Epithelial cell of esophagus (primary cell): ENCODE results near the gene PSMA1.
"Not testable (repeated sequence)": the region's sequence is repeated elsewhere in the genome, so short reads cannot be mapped to it uniquely, and the experiment has no call there.

ENCODE experiments used
- DNase-seq: peaks from one replicate; pipeline ENCODE4 v3.0.0; 2010; ENCODE audit warnings: low read depth
- H3K4me3 ChIP-seq: 2 replicates; pipeline ENCODE4 v1.5.1; 2011; ENCODE audit warnings: mild to moderate bottlenecking, low read length, control low read depth
- CTCF ChIP-seq: IDR thresholded peaks from 2 replicates; pipeline ENCODE4 v1.5.1; 2011; ENCODE audit warnings: low read depth, mild to moderate bottlenecking, low read length, control low read depth, inconsistent platforms; ENCODE audit not compliant: insufficient read depth; ENCODE audit errors: missing control alignments

PSMA1 gene

GRCh38 chr11:14519917-14520746 is at the start of gene PSMA1:
Gene PSMA1, minus strand, starts transcription at chr11:14520386. Its CDS starts 87 bp downstream, at chr11:14520299.
- H3K4me3 ChIP-seq: peak within 1 kb of the TSS; percentile 97
- peak; percentile 97 for DNase-seq
- TF ChIP-seq CTCF: peak; percentile 34

- not testable (repeated sequence) for DNase-seq, H3K4me3 ChIP-seq
These were observed 49.3 kb upstream of the PSMA1 start for GRCh38 chr11:14569516-14569915.

GRCh38 chr11:14567064-14567651 is 47.0 kb upstream of the PSMA1 start:
- no peak for DNase-seq
- TF ChIP-seq CTCF: no peak
- H3K4me3 ChIP-seq: no peak overlapping the region

GRCh38 chr11:14566331-14567063 is 46.3 kb upstream of the PSMA1 start:
- no peak for TF ChIP-seq CTCF
- DNase-seq: no peak
- no peak overlapping the region for H3K4me3 ChIP-seq

- DNase-seq: no peak
- no peak for TF ChIP-seq CTCF
- no peak overlapping the region for H3K4me3 ChIP-seq
These were observed 45.7 kb upstream of the PSMA1 start for GRCh38 chr11:14565845-14566244.

GRCh38 chr11:14555818-14556217 is 35.6 kb upstream of the PSMA1 start:
- DNase-seq: no peak
- H3K4me3 ChIP-seq: no peak overlapping the region
- TF ChIP-seq CTCF: no peak

- H3K4me3 ChIP-seq: no peak overlapping the region
- TF ChIP-seq CTCF: no peak
- no peak for DNase-seq
These were observed 34.8 kb upstream of the PSMA1 start for GRCh38 chr11:14554959-14555358.
